GM12875 (cell line): ENCODE results near the gene DMRTC1B.
"Not testable (repeated sequence)": the region's sequence is repeated elsewhere in the genome, so short reads cannot be mapped to it uniquely, and the experiment has no call there.

ENCODE experiments used
- H3K4me3 ChIP-seq: one replicate; pipeline ENCODE4 v1.5.1; 2011; ENCODE audit warnings: low read depth, low read length, control low read depth
- TF ChIP-seq, protein P1 (sequence below): IDR thresholded peaks from 2 replicates; pipeline ENCODE4 v1.5.1; 2011; ENCODE audit warnings: low read depth, mild to moderate bottlenecking, control low read depth, inconsistent platforms, low read length, moderate library complexity, borderline replicate concordance; ENCODE audit not compliant: insufficient read depth

Gene DMRTC1B, protein sequence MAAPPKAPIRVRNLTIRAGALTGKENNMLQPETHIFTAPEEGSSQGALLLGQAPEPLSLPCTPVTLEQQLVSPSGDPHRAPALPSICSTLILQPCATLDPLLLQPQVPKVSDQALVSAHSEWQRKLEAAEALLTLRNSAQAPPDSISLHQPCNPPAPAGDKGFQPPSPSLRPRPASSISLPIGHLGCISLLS

DNA sequence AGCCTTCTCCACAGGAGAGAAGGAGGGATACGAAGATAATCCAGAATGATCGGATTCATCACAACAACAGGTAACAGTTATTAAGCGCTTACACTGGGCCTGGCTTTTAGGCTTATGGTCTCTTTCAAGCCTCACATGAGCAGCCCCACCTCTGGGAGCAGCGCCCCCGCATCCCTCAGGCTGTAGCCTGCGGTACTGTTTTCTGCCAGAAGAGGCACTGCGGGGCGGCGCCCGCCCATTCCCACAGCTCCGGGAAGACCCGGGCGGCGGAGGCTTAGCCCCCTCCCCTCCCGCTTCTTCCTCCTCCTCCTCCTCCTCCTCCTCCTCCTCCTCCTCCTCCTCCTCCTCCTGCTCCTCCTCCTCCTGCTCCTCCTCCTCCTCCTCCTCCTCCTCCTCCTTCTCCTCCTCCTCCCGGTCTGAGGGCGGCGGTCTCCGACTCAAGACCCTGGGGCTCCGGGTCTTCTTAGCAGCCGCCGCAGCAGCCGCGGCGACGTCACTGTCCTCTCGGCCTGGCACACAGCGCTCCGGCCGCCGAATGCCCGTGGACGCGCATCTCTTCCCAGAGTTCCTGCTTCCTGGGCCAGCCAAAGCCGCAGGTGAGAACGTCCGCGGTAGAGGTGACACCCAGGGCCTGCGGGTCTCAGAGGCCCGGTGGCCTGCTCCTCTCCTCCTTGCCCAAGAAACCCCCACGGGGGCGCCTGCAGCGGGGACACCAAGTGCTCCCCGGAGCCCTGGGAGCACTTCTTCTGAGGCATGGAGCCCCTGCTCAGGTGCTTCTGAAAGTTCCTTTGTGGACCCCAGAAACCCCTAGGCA lies at the start of gene DMRTC1B:
Gene DMRTC1B, plus strand, starts transcription at position 238 of the 814 bp plus-strand sequence. CDS start 68,246 bp downstream, outside the sequence.
- not testable (repeated sequence) for H3K4me3 ChIP-seq

DNA sequence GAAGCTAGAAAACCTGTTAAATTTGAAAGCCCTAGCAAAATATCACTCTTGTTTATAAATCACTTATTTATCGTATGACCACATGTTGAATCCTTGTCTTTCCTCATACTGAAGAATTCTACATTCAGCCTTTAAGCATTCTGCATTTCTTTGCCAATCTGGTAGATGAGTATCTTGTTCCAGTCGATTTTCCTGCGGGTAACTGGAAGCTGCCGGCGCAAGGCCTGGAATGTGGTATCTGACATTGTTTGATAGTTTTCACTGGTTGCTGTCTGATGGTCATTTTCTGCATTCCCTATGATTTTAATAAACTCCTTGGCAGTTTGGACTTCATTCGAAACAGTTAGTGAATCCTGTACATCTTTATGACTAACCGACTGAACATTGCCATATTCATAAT lies 48.8 kb upstream of the DMRTC1B start:
- H3K4me3 ChIP-seq: no peak overlapping the region
- TF ChIP-seq, protein P1, sequence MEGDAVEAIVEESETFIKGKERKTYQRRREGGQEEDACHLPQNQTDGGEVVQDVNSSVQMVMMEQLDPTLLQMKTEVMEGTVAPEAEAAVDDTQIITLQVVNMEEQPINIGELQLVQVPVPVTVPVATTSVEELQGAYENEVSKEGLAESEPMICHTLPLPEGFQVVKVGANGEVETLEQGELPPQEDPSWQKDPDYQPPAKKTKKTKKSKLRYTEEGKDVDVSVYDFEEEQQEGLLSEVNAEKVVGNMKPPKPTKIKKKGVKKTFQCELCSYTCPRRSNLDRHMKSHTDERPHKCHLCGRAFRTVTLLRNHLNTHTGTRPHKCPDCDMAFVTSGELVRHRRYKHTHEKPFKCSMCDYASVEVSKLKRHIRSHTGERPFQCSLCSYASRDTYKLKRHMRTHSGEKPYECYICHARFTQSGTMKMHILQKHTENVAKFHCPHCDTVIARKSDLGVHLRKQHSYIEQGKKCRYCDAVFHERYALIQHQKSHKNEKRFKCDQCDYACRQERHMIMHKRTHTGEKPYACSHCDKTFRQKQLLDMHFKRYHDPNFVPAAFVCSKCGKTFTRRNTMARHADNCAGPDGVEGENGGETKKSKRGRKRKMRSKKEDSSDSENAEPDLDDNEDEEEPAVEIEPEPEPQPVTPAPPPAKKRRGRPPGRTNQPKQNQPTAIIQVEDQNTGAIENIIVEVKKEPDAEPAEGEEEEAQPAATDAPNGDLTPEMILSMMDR: no peak

DNA sequence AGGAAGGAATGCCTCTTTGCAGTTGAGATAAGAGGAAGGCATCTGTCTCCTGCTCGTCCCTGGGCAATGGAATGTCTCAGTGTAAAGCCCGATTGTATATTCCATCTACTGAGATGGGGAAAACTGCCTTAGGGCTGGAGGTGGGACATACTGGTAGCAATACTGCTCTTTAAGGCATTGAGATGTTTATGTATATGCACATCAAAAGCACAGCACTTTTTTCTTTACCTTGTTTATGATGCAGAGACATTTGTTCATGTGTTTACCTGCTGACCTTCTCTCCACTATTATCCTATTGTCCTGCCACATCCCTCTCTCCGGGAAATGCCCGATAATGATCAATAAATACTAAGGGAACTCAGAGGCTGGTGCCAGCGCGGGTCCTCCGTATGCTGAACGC lies 43.1 kb upstream of the DMRTC1B start:
- not testable (repeated sequence) for H3K4me3 ChIP-seq

DNA sequence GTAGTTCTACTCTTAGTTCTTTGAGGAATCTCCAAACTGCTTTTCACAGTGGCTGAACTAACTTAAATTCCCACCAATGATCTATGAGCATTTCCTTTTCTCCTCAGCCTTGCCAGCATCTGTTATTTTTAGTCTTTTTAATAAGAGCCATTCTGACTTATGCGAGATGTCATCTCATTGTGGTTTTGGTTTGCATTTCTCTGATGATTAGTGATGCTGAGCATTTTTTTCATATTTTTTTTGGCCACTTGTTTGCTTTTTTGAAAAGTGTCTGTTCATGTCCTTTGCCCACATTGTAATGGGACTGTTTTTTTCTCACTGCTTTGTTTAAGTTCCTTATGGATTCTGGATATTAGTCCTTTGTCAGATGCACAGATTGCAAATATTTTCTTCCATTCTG lies 41.1 kb upstream of the DMRTC1B start:
- no peak overlapping the region for H3K4me3 ChIP-seq
- TF ChIP-seq, protein P1: no peak

DNA sequence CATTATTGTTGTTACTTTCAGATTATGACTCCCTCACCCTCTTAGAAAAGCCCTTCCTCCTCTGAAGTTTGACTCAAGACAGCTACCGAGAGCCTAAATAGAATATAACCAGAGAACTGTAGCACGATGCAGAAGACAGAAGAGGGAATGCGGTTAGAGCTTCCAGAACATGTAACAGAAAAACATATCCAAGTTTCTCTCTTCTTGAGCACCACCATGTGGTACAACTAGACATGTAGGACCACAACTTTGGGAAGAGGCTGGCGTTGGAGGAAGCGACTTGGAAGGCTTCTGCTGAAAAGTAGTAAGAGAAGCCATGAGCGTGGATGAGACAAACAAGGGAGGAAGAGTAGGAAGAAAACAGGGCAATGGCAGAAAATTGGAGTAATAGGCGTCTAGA lies 31.1 kb upstream of the DMRTC1B start:
- not testable (repeated sequence) for H3K4me3 ChIP-seq

DNA sequence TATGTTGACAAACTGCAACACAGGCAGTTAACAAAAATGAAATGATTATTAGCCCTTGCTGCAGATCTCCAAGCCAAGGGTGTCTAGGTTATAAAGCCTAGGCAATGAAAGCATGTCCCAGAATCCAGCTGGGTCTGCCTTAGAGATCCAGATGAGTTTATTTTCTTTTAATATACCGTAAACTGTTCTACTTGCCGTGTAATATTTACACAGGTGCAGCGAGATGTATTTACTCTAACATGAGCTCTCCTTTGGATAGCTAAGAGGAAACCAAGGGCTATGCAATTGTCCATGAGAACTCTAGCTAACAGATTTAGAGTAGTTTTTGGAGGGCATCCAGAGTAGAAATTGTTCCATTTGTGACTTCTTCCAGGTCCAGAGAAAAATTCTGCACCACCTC lies 28.1 kb upstream of the DMRTC1B start:
- not testable (repeated sequence) for H3K4me3 ChIP-seq

DNA sequence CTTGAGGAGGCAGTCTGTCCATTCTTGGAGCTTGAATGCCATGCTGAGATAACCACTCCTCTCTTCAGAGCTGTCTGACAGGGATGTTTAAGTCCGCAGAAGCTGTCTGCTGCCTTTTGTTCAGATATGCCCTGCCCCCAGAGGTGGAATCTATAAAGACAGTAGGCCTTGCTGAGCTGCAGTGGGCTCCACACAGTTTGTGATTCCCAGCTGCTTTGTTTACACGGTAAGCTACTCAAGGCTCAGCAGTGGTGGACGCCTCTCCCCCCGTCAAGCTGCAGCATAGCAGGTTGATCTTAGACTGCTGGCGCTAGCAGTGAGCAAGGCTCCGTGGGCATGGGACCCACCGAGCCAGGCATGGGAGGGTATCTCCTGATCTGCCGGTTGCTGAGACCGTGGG lies 16.2 kb upstream of the DMRTC1B start:
- H3K4me3 ChIP-seq: not testable (repeated sequence)

DNA sequence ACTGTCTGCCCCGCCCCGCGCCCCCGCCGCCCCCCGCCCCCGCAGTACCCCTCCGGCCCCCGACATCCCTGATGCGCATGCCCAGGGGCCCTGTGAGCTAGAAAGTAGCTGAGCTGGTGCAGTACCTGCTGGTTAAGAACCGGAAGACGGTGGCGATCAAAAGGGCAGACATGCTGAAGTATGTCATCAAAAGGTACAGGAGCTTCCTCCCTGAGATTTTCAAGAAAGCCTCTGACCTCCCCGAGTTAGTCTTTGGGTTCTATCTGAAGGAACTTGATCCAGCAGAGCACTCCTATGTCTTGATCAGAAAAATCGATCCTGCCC lies 739 bp downstream of the DMRTC1B start:
- H3K4me3 ChIP-seq: not testable (repeated sequence)

DNA sequence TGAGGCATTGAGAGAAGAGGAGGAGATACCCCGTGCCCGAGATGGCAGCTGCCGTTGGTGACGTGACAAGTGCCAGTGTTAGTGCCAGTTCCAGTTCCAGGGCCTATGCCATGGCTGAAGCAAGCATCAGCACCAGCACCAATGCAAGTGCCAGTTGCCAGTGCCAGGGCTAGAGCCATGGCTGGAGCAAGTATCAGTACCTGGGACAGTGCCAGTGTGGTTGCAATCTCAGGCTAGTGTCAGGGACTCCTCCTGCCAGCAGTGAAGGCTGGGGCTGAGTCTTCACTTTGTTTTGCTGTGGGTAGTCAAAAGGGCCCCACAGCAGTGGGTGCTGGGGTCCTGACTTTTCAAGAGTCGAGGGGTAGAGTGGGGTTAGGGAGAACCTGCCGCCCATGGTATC lies 1.5 kb downstream of the DMRTC1B start:
- not testable (repeated sequence) for H3K4me3 ChIP-seq

DNA sequence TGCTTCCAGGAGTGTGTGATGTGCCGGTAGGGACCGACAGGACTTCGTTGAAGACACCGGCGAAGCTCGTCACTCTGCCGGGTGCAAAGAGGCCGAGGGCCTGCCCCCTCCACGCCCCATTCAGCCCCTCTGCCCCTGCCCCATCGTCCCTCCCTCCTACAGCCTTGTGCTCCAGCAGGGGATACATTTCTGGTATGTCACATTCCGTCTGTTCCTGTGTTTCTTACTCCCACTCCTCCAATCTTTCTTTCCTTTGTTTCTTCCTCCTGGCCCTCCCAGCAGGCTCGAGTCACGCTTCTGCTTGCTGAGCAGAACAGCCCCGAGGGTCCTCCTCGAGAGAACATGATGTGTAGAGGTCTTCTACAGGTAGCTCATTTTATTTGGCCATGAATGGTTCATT lies 5.9 kb downstream of the DMRTC1B start, which contains the start of gene FAM236B:
Gene FAM236B, minus strand, starts transcription at position 101 of the 400 bp plus-strand sequence. Its CDS starts 100 bp downstream, at position 1.
- H3K4me3 ChIP-seq: not testable (repeated sequence)

DNA sequence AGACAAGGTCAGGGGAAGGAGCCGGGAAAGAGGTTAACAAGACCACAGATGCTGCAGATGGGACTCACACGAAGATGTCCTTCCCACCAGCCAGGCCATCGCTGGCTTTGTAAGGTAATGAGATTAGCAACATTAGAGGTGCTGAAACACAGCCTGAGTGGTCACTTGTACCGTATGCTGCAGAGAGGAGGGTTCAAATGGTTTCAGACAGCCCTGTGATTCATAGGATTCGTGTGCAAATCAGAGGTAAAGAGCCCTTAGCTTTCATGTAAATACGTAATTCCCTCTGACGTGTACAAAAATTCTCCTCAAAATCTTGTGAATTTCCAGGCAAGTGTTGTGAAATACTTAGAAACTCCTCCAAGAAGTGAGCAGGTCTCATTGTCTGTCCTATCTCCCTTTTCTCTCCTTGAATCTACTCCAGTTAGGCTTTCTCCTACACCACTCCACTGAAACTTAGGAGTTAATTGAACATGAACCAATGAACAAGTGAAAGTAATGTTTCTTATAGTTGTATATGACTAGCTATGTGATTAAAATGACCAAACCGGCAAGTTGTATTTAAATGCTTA lies 6.8 kb downstream of the DMRTC1B start:
- not testable (repeated sequence) for H3K4me3 ChIP-seq

DNA sequence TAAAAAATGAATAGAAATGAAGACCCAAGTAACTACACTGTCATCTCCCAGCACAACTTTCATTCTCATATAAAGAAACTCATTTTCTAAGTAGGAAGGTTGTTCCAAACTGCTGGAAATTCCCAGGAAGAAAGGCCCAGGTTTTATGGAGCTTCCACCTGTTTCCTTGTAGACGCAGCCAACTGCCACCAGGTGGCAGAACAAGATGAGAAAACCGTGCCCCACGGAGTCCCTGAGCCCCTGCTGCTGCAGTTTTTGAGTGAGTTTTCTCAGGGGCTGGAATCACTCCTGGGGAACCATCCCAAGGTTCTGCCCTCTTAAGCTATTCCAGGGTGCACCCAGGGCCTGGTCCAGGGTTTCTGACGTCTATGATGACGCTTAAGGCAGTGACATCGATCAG lies 7.3 kb downstream of the DMRTC1B start:
- not testable (repeated sequence) for H3K4me3 ChIP-seq

DNA sequence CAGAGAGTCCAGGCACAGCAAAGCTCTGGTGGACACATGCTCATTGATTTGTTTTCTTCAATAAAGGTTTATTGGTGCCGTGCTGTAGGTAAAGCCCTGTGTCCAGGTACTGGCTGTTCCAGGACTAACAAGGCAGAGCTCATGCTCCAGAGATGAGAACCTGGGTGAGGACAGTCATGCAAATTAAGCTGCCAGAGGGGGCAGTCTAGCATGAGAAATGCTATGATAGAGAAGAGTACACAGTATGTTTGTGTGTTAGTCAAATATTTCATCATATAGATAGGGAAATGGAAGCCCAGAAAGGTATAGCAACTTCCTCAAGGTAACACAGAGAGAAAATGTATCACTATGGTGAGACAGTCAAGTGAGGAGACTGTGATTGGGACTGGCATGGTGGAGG lies 11.5 kb downstream of the DMRTC1B start:
- H3K4me3 ChIP-seq: not testable (repeated sequence)

DNA sequence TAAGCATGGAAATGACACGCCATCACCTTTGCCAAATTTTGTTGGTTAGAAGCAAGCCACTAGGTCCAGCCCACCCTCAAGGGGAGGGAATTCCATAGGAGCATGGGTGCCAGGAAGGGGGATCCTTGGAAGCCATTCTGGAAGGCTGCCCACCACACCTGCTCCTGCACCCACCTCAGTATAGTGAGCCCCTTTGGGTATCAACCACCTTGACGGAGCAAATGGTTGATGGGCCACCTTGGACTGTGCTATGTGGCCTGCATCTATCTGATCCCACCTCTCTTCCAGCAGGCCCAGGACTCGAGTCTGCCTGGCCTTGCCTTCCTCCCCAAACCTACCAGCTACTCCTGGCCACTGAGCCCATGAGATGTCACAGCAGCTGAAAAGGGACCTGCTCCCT lies 13.7 kb downstream of the DMRTC1B start:
- not testable (repeated sequence) for H3K4me3 ChIP-seq

DNA sequence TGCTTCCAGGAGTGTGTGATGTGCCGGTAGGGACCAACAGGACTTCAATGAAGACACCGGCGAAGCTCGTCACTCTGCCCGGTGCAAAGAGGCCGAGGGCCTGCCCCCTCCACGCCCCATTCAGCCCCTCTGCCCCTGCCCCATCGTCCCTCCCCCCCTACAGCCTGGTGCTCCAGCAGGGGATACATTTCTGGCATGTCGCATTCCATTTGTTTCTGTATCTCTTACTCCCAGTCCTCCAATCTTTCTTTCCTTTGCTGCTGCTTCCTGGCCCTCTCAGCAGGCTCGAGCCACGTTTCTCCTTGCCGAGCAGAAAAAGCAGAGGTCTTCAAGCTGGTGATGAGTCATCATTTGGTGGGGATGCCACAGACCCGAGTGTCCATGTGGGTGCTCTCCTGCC lies 31.4 kb downstream of the DMRTC1B start, which contains the start of gene FAM236D:
Gene FAM236D, minus strand, starts transcription at position 101 of the 400 bp plus-strand sequence. Its CDS starts 100 bp downstream, at position 1.
- not testable (repeated sequence) for H3K4me3 ChIP-seq

DNA sequence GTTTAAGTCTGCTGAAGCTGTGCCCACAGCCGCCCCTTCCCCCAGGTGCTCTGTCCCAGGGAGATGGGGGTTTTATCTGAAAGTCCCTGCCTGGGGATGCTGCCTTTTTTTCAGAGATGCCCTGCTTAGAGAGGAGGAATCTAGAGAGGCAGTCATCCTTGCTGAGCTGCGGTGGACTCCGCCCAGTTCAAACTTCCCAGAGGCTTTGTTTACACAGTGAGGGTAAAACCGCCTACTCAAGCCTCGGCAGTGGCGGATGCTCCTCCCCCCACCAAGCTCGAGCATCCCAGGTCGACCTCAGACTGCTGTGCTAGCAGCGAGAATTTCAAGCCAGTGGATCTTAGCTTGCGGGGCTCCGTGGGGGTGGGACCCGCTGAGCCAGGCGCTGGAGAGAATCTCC lies 54.0 kb downstream of the DMRTC1B start:
- not testable (repeated sequence) for H3K4me3 ChIP-seq

DNA sequence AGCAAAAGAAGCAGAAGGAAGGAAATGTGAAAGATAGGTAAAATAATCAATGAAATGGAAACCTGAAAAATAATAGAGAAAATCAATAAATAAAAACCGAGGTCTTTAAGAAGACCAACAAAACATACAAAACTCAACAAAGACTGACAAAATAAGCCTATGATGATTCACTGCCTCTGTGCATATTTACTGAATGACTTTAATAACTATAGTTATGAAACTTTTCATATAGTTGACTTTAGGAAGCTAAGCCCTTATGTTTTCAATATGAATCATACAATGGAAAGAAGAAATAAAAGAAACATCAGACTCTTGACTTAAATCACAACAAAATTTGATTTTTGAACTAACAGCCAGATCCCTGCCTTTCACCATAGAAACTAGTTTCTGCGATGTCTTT lies 60.8 kb downstream of the DMRTC1B start:
- not testable (repeated sequence) for H3K4me3 ChIP-seq

DNA sequence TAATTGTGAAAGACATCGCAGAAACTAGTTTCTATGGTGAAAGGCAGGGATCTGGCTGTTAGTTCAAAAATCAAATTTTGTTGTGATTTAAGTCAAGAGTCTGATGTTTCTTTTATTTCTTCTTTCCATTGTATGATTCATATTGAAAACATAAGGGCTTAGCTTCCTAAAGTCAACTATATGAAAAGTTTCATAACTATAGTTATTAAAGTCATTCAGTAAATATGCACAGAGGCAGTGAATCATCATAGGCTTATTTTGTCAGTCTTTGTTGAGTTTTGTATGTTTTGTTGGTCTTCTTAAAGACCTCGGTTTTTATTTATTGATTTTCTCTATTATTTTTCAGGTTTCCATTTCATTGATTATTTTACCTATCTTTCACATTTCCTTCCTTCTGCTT lies 106.2 kb downstream of the DMRTC1B start:
- not testable (repeated sequence) for H3K4me3 ChIP-seq

DNA sequence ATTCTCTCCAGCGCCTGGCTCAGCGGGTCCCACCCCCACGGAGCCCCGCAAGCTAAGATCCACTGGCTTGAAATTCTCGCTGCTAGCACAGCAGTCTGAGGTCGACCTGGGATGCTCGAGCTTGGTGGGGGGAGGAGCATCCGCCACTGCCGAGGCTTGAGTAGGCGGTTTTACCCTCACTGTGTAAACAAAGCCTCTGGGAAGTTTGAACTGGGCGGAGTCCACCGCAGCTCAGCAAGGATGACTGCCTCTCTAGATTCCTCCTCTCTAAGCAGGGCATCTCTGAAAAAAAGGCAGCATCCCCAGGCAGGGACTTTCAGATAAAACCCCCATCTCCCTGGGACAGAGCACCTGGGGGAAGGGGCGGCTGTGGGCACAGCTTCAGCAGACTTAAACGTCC lies 113.0 kb downstream of the DMRTC1B start:
- not testable (repeated sequence) for H3K4me3 ChIP-seq
